NOMO-1 (cell line): Measurements from ENCODE around the gene PDGFB.

Source experiments
- DNase-seq, 2 experiments: peaks; one replicate each; lab custom pipeline; 2025; ENCODE audit not compliant: unreplicated experiment in 2 of 2; lab: John Stamatoyannopoulos, UW

Gene PDGFB

GRCh38 chr22:39277142-39277607 lies 32.4 kb upstream of the PDGFB start:
- peak; percentile 25 to 61 for DNase-seq

GRCh38 chr22:39276440-39277141 lies 31.8 kb upstream of the PDGFB start:
- DNase-seq, result no peak

- no peak for DNase-seq
These were observed 31.1 kb upstream of the PDGFB start for GRCh38 chr22:39275814-39276439.

DNA sequence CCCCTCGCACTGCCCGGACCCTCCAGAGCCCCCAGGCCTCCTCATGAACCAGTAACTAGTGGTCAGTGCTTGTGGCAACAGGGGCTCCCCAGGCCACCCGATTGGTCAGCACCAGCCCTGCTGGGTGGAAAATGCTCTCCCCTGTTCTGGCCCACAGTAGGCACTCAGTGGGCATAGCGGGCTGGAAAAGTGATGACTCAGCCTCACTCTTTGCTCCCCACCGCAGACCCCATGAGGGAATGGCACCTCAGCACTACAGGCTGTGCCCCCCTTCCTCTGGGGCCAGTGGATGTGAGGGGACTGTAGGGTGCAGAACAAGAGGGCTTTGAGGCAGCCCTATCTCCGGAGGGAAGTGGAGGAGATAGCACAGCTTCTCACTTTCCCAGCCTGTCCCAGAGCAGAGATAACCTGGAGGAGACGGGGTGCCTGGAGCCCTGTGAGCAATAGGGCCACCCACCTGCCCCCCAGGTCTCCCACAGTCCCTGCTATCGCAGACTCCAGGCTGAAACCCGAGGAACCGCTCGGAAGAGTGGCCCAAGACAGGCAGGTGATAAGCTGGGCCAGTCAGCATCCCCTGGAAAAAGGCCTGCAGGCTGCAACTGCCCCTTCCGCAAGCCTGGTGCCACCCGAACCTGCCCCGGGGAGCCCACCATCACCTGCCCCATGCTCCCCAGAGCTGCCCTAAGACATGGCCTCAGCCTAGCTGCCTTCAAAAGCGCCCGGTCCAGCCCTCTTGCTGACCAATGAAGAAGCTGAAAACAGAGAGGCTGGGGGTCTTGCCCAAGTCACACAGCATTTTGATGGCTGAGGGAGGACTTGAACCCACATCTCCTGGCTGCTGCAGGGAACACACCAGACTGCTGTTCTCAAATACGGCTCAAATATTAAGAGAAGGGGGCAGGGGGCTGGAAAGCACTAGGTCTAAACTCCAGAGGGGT lies 29.4 kb upstream of the PDGFB start:
- no peak for DNase-seq

GRCh38 chr22:39270792-39271191 lies 26.0 kb upstream of the PDGFB start:
- no peak for DNase-seq

DNA sequence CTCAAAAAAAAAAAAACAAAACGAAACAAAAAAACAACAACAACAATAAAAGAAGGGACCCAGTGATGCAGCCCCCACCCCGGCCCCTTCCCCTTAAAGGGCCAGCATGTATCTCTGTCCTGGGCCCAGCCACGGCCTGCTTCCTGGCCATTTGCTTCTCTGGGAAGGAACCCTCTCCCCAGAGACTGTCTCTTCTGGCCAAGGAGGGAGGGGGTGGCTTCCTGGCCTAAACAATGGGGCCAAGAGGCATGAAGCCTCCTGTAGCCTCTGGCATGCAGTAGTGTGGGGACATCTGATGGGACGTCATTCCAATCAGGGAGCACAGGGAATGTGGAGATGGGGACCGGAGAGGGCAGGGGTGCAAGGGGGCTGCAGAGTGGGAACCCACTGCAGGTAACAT lies 25.5 kb upstream of the PDGFB start:
- no peak for DNase-seq

DNA sequence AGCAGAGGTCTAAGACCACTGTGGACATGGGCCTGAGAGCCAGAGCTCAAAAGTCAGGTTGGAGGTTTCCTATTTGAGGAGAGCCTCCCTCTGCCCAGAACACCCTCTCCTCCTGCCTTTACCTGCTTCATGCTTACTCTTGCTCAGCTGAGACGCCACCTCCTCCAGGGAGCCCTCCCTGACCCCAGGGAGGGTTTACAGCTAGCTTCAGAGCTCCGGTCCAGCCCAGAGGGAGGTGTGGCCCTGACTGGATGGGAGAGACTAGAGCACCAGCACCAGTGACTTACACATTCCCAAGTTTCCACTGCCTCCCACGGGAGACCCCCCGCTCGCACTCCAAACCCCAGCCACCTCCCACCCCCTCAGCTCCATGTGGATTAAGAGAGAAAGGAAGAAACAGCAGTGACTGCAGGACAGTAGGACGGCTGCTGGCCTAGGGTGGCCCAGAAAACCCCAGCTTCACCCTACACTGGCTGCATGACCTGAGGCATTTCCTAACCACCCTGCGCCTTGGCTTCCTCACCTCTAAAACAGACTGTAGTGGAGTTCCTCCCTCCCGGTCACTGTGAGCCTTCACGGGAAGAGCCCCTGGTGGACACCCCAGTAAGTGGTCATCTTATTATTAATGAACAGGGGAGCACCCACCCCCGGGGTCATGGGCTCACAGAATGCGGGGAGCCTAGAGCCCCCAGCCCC lies 24.5 kb upstream of the PDGFB start:
- DNase-seq, result no peak

DNA sequence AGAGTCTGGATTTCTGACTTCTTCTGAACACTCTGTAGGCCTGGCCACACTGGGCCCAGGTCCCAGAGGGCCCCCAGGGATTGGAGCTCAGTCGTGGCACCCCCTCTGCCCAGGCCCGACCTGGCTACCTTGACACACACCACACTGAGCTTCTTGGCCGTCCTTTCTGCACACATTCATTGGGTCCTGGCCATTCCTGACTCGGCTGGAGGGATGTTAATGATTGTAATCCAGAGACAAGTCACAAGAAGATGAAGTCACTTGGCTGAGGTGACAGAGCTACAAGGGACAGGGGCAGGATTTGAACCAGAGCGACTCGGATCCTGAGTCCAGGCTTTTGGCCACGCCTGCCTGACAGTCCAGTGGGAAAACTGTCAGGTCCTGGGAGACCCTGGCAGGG lies 23.9 kb upstream of the PDGFB start:
- DNase-seq, result no peak

- no peak for DNase-seq
These were observed 23.2 kb upstream of the PDGFB start for GRCh38 chr22:39267974-39268373.

GRCh38 chr22:39266398-39267030 lies 21.7 kb upstream of the PDGFB start:
- peak; percentile 61 to 71 for DNase-seq

GRCh38 chr22:39265143-39265886 lies 20.5 kb upstream of the PDGFB start:
- no peak for DNase-seq

DNA sequence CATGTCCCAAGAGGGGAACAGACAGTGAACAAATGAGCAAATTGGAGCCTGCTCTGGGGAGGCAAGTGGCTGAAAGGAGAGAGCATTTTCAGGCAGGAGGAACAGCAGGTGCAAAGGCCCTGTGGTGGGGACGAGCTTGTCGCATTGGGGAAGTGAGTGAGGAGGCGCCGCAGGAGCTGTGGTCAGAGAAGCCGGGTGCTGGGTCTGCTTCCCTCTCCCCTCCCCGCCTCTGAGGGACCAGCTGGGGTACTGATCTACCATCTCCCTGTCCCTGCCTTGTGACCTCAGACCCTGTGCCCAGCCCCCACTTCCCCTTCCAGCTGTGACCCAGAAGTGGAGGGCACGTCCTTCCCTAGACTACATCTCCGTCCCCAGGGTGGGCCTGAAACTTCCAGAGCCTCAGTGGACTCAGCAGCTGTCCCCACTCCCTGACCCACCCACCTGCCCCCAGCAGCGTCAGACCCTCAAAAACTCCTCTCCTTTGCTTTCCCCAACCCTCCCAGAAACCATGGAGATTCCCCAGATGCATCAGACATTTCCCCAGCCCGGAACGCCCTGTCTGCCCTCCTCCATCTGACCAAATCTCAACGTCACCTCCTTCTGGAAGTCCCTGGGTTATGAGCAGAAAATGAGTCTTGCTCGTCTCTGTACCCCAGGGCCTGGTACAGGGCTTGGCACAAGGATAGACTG lies 19.7 kb upstream of the PDGFB start:
- peak; percentile 33 to 45 for DNase-seq

- no peak for DNase-seq
These were observed 19.0 kb upstream of the PDGFB start for GRCh38 chr22:39263626-39264348.

GRCh38 chr22:39259666-39260065 lies 14.9 kb upstream of the PDGFB start:
- no peak for DNase-seq

DNA sequence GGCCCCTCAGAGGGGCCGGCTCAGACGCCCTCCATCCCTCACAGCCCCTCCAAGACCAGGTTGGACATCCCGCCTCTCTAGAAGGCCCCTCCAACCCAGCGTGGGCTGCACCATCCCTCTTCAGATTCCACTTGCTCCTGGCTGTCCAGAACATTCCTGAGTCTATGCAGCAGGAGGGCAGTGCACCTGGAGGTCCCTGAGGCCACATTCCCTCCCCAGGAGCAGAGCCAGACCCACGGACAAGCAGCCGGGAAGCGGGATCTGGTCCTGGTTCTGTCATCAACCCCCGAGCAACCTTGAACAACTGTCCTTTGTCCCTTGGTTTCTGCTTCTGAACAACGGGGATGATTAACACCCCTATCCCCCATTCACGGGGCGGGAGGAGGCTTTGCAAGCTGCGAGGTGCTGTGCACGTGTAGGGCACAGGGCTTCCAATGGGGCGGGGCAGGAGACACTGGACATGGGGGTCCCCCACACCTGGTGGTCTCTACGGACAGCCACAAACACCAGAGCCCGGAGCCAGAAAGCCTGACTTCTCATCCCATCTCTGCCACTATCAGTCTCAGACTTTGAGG lies 13.2 kb upstream of the PDGFB start:
- DNase-seq, result no peak

GRCh38 chr22:39256979-39257378 lies 12.2 kb upstream of the PDGFB start:
- DNase-seq, result no peak

- no peak for DNase-seq
These were observed 11.4 kb upstream of the PDGFB start for GRCh38 chr22:39256186-39256552.
